GM13976 (cell line): ENCODE results near the gene ZNF746.
"Not testable (repeated sequence)": the region's sequence is repeated elsewhere in the genome, so short reads cannot be mapped to it uniquely, and the experiment has no call there.

Experiments used
- DNase-seq: peaks from one replicate; pipeline ENCODE4 v3.0.0; 2012; ENCODE audit warnings: low spot score
- in situ Hi-C: fragments of 300-500 bp; cut with MboI; formaldehyde crosslinking; loops from one replicate; pipeline ENCODE4 v1.12.0; 2022; ENCODE audit warnings: low sequenced_read_pairs, mixed read lengths, inconsistent platforms; ENCODE audit not compliant: unreplicated experiment
- TF ChIP-seq, protein P1 (sequence below): IDR thresholded peaks from 2 replicates; pipeline ENCODE4 v1.5.1; 2012; ENCODE audit warnings: borderline replicate concordance, mild to moderate bottlenecking; ENCODE audit not compliant: insufficient read depth; ENCODE audit errors: extremely low read depth, missing control alignments, control extremely low read depth

The ZNF746 gene

DNA sequence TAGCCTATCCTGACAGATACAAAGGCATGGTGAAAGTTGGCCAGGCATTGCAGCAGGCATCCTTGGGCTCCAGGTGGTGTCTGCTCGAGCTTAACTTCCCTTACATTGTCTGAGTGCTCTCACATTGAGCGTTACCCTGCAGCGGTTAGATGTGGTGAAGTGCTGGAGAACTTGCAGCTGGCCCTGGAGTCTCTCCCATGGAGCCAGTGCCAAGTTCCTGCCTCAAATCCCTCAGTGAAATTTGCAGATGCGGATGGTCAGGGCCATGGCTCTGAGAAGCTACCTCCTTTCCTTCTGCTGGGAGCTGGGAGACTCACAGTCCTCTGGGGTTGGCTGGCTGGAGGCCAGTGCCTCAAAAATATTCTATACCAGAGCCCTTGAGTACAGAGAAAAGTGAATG, 3.3 kb upstream of the ZNF746 start:
- TF ChIP-seq, protein P1, sequence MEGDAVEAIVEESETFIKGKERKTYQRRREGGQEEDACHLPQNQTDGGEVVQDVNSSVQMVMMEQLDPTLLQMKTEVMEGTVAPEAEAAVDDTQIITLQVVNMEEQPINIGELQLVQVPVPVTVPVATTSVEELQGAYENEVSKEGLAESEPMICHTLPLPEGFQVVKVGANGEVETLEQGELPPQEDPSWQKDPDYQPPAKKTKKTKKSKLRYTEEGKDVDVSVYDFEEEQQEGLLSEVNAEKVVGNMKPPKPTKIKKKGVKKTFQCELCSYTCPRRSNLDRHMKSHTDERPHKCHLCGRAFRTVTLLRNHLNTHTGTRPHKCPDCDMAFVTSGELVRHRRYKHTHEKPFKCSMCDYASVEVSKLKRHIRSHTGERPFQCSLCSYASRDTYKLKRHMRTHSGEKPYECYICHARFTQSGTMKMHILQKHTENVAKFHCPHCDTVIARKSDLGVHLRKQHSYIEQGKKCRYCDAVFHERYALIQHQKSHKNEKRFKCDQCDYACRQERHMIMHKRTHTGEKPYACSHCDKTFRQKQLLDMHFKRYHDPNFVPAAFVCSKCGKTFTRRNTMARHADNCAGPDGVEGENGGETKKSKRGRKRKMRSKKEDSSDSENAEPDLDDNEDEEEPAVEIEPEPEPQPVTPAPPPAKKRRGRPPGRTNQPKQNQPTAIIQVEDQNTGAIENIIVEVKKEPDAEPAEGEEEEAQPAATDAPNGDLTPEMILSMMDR: no peak
- no peak for DNase-seq
- in situ Hi-C loops: no loop called here

DNA sequence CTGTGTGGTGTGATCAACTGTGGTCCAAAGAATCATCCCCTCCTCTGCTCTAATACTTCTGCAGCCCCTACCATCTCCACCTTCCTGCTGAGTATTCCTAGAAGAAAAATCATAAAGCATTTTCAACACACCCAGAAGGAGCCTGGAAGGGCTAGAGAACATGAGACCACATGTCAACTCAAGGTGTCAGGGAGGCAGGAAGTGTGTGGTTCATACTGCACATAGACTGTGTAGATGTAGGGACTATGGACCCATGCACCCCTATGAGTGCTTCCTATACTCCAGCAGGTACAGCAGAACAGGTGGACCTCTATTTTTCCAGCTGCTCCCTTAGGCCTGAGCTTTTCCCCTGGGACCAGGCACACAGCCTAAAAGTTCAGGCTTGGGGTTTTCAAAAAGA, 2.6 kb upstream of the ZNF746 start:
- TF ChIP-seq, protein P1: no peak
- DNase-seq: no peak
- in situ Hi-C loops: no loop called here

DNA sequence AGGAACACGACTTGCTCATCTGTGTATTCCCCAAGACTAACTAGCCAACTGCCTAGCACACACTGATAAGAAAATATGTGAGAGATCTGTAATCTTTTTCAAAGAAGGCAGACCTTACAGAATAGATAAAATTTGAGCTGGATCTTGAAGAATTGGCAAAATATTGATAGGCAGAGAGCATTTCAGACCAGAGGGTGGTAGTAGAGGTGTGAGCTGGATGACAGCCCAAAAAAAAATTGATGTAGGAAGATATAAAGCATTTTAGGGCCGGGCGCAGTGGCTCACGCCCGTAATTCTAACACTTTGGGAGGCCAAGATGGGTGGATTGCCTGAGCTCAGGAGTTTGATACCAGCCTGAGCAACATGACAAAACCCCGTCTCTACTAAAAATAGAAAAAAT, 1.2 kb upstream of the ZNF746 start:
- TF ChIP-seq, protein P1: no peak
- no peak for DNase-seq
- in situ Hi-C loops: no loop called here

DNA sequence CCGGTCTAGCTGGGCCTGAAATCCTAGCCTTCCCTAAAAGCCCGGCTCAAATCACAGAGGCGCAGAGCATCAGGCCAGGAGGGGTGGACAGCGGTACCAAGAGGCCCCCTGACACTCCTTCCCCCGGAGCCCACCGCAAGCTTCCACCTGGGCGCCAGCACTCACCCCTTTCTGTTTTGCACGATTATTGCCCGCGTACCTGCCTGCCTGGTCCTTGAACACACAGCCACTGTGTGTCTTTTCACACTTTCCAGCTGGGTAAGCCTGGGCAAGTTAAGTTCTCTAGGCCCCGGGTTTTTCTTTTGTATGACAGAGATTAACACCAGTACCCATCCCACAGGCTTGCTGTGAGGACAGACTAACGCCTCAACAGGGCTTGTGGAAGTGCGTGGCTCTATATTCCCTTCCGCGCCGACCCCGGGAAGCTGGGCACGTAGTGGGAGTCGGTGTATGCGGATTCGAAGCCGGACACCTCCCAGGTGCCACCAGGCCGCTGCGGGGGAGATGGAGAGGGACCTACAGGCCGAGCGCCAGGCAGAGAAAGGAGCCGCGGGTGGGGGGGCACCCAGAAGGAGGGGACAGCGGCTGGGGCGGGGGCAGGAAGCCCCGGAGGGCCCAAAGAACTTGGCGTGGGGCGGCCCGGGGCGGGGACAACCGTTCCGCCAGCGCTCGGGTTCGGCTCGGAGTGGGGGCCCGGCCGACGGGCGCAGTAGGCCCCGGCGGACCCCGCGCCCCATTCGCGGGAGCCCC, 792 bp downstream of the ZNF746 start:
- TF ChIP-seq, protein P1: no peak
- DNase-seq: peak; percentile 69
- in situ Hi-C loops: no loop called here

DNA sequence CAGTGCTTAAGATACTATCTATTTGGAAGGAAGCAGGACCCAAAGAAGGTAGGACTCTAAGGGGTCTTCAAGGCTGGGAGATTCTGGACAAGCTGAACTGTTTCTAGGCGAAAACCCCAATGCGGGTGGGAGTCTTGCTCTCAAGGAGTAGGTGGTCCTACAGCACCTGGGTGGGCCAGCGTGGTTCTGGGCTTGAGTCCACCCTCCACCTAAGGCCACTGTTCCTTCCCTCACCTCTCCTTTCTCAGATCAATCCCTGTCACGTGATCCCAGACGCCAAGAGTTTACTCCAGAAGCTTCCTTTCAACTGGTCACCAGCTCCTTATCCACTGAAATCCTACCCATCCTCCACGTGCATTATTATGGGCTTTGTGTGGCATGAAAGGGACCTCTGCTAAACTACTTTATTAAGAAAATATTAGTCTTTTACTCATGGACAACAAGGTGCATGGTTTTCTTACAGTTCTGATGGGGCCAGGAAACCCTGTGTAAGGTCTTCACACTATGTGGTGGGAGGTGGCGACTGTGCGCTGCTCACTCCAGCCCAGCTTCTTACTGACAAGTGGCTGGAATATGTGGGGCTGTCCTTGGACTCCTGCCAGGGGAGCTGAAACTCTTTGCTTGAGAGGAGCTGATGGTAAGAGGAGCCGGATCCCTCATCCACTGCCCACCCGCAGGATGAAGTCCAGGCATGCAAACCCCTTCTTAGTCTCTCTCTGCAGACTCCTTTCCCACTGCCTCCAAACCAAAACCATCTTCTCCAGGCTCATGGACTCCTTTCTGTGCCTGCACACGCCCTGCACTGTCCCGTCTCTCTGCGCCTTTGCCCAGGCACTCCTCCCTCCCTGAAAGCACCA, 1.6 kb downstream of the ZNF746 start:
- in situ Hi-C loops: no loop called here
- TF ChIP-seq, protein P1: no peak
- no peak for DNase-seq

DNA sequence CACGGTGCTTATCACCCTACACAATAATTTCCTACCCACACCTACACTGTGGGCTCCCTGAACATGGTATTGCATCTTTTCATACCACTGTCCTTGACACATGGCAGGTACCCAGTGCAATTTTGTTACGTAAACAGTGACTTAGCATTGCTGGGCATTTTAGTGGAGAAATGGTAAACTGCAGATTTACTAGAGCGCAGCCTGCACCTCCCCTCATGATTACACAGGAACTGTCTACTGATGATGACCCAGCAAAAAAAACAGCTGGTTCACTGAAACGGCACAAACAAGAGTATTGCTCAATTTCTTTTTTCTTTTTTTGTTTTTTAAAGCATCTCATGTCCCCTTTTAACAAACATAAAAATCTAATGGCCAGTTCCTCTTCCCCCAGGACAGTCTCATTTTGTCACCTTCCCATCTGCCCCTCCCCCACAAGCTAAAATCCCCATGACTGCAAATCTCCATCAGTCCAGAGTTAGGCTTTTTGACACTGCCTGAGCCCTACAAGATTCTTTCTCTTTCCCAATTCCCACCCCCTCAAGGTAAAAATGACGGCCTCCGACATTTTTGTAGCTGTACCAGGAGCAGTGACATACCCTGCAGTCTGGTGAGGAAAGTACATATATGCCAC, 2.8 kb downstream of the ZNF746 start:
- DNase-seq: no peak
- TF ChIP-seq, protein P1: no peak
- in situ Hi-C loops: no loop called here

DNA sequence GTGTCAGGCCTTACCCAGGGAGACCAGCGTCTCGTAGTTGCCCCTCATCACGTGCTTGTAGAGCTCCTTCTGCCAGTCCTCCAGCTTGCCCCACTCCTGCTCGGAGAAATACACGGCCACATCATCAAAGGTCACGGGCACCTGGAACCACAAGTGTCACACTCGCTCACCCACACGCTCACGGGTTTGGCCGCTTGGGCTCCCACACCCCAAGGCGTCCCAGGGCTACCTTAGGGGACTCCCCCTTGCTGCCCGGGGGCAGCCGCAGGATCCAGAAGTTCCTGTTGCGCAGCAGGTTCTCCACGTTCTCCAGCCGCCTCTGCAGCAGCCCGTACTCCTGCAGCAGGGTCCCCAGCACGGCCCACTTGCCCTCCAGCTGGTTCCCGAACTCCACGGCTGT, 3.6 kb downstream of the ZNF746 start:
- in situ Hi-C loops, DNase-seq: not testable (repeated sequence)
